ENCODE measurements around the gene HECW1.
A peak's percentile ranks its signal among the peaks of the same experiment; 100 is the strongest.
"Not testable (repeated sequence)": the region's sequence is repeated elsewhere in the genome, so short reads cannot be mapped to it uniquely, and the experiment has no call there.

Gene HECW1

DNA sequence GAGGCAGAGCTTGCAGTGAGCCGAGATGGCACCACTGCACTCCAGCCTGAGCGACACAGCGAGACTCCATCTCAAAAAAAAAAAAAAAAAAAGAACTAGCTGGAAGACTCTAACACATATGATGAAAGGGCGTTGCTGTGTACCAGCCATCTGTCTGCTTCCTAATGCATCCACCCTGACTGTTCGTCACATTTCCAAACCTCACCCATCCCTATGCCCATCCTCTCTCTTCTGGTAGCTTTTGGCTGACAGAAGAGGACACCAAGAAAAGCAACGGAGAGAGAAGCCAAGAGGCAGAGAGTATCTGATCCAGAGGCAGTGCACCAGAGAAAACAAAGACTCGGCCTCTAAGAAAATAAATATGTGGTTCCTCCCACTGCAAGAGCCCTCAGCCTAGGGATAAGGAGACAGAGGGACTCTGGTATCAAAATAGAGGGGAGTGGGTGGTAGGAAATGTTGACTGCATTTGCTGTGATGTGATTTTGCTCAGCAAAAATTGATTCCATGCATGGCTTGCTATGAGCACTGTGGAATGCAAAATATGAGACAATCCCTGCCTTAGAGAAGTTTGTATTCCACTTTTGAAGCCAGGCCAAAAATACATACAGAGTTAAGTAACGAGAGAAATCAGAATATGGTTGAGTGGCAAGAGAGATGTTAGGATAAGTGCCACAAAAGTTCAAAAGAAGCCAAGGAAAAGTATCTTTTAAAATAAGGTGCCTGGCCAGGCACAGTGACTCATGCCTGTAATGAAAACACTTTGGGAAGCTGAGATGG, 369.6 kb downstream of the HECW1 start:
- DNase-seq = no peak

DNA sequence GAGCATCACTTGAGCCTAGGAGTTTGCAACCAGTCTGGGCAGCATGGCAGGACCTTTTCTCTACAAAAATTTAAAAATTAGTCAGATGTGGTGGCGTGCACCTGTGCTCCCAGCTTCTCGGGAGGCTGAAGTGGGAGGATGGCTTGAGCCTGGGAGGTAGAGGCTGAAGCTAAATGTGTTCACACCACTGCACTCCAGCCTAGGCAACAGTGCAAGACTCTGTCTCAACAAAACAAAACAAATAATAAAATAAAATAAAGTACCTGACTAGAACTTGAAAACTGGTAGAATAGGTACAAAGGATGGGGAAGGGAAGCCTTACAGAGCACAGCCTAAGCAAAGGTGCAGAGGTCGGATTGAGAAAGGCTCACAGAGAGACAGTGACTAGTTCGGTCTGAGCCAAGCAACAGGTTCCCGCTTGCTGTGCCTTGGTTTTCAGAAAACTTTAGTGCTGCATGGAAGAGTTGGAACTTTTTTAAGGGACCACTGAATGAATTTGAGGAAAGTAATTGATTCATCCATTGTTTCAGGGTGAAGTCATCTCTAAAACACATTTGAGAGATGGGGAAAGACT, 370.3 kb downstream of the HECW1 start:
- no peak for DNase-seq

GRCh38 chr7:43484678-43485395, 372.4 kb downstream of the HECW1 start:
- no peak for DNase-seq

DNA sequence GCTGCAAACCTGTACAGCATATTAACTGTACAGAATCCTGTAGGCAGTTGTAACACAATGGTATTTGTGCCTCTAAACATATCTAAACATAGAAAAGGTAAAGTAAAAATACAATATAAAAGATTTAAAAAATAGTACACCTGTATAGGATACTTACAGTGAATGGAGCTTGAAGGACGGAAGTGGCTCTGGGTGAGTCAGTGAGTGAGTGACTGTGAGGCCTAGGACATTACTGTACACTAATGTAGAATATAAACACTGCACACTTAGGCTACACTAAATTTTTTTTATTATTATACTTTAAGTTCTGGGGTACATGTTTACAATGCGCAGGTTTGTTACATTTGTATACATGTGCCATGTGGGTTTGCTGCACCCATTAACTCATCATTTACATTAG, 373.1 kb downstream of the HECW1 start:
- DNase-seq = no peak

DNA sequence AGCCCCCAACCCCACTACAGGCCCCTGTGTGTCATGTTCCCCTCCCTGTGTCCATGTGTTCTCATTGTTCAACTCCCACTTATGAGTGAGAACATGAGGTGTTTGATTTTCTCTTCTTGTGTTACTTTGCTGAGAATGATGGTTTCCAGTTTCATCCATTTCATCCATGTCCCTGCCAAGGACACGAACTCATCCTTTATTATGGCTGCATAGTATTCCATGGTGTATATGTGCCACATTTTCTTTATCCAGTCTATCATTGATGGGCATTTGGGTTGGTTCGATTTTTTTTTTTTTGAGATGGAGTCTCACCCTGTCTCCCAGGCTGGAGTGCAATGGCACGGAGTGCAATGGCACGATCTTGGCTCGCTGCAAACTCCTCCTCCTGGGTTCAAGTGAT, 373.6 kb downstream of the HECW1 start:
- not testable (repeated sequence) for DNase-seq

DNA sequence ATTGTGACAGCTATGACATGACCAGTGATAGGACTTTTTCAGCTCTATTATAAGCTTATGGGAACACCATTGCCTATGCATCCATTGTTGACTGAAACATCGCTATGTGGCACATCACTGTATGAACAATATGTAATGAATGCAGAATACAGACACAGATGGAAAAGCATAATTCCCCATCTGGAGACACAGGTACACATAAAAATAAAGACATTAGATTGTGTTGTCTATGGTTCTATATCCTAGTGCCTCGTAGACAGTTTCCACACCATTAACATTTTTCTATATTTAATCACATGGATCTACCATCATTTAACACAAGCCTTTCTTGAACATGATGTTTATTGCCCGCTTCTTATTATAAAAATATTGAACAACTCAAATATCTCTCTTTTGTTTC, 374.2 kb downstream of the HECW1 start:
- no peak for DNase-seq

DNA sequence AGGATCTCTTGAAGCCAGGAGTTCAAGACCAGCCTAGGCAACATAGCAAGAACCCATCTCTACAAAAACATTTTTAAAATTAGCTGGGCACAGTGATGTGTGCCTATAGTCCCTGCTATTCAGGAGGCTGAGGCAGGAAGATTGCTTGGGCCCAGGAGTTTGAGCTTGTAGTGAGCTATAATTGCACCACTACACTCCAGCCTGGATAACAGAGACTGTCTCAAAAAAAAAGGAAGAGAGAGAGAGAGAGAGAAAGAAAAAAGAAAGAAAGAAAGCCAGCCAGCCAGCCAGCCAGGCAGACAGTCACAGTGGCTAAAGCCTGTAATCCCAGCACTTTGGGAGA, 375.3 kb downstream of the HECW1 start:
- no peak for DNase-seq

DNA sequence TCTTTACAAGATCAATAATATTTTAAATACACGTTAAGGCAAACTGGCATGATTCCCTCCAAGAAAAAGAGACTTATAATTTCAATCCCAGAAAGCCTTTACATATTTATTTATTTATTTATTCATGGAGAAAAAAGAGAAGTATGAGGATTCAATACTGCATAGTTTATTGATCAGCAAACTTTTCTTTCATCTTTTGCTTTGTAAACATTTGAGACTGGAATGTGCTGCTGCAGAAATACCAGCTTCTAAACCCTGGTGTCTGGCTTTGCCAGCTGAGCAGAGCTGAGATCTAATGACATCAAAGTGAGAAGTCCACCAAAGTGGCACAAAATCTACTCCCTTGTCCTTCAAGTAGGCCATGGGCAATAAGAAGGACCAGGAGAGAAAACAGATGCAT, 376.8 kb downstream of the HECW1 start:
- no peak for DNase-seq

DNA sequence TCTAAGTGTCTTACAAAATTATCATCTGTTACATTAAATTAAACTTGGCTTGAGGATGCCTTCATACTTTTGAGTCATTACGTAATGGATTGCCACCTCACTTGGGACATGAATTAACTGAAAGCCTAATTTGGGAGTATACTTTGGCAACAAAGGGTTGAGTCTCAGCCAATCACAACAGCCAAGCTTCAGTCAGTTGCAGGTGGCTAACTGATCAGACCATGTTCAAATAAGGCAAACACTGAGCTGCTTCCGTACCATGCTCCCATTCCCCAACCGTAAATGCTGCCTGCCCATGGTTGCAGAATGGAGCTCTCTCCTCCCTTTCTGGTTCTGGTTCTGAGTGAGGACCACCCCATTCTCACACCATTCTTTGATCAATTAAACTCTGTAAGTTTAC, 377.6 kb downstream of the HECW1 start:
- DNase-seq = no peak

DNA sequence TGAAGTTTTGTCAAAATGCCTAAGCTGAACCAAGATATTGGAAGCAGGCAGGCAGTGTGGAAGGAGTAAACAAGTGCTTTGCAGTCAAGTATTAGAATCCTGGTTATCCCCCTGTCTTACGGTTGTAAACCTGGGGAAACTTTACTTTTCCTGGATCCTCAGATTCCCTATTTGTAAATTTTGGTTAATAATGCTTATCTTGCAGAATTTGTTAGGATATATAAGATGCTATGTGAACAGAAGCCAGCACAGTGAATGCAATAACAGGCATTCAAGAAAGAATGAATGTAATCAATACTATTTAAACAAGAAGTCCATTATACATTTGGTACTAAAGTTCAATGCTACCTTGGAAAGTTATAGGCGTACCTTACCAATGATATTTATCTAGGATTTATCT, 378.7 kb downstream of the HECW1 start:
- DNase-seq = no peak

DNA sequence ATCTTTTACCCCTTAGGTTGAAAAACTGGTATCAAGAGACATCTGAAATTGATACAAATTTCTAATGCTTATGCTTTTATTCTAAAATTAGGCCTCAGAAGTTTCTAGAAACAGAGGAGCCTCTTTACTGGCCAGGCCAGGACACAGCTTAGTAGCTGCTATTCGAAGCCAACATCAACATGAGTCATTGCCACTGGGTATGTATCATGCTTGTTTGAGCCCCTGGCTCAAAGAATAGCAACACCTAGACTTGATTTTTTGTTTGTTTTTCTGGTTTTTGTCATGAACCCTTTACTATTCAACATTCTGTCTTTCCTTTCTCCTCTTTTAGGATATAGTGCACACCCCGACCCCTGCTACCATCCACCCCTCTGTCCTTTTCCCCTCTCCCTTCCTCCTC, 379.5 kb downstream of the HECW1 start:
- DNase-seq = no peak

DNA sequence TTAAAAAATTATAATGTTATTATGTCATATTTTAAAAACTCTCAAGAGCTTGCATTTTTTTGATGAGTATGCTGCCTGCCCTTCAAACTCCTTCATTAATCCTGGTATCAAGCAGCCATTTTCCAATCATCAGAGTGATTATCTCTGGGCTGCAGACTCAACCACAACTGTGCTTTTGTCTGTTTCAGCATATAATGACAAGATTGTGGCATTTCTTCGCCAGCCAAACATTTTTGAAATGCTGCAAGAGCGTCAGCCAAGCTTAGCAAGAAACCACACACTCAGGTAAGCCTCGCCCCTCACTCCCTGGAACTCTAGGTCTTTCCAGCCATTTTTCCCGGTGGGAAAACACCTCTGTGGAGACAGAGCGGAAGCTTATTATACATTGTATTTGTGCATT, 380.4 kb downstream of the HECW1 start:
- no peak for DNase-seq

DNA sequence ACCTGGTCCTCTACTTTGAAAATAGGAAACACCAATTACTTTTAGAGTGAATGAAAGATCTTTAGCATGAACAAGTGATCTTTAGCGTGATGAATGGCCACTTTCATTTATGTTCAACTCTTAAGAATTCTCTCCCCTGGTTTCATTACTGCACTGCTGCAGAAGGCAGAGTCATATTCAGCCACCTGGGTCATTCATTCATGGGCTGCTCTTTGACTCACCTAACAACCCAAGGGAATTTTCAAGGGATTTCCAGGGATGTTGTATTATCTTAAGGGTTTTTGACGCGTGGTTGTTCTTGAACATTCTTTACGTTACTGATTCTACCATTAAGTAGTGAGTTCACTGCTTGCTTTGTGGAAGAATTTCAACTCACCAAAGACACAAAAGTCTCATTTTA, 383.1 kb downstream of the HECW1 start:
- no peak for DNase-seq

- DNase-seq = no peak
These were observed 384.1 kb downstream of the HECW1 start for GRCh38 chr7:43496596-43496995.

DNA sequence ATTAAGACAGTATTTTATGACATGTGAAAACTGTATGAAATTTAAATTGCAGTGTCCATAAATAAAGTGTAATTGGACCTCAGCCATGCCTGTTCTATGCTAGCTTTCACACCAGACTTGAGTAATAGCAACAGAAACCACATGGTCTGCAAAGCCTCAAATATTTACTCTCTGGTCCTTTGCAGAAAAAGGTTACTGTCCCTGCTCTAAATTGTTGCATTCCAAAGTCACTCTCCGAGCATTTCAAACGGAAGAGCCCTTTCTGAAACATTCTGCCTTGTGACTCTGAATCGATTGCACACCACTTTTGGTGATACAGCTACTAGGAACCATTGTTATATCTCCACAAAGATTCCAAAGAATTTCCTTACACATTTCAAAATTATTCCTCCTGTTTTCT, 389.4 kb downstream of the HECW1 start:
- no peak for DNase-seq

- DNase-seq = no peak
These were observed 390.5 kb downstream of the HECW1 start for GRCh38 chr7:43502941-43503340.

GRCh38 chr7:43505412-43505811, 393.0 kb downstream of the HECW1 start:
- no peak for DNase-seq

DNA sequence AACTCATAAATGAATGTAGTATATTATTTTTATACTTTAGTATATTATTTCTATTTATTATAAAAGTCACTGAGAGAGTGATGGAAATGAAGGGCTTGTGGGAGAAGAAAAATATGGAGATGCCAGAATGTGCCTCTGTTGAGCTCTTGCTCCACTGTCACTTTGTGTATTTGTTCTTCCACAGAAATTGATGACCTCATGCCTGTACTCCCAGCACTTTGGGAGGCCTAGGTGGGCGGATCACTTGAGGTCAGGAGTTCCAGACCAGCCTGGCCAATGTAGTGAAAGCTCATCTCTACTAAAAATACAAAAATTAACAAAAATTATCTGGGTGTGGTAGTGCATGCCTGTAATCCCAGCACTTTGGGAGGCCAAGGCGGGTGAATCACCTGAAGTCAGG, 394.0 kb downstream of the HECW1 start:
- DNase-seq = no peak

DNA sequence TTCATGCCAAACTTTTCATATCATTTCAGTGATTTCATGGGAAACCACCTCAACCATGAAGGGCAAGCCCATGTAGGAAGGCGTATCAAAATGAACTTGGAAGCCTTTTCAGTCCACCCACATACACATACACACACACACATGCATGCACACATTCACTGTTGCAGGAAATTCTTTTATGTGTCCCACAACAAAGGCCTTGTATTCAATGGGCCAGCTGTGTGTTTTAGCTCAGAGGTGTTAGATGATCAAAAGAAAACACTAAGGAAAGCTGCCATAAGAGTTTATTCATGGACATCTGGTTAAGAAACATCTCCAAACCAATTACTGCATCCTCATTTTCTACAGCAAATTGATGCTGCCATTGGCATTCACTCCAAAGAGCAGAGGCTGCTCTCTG, 396.0 kb downstream of the HECW1 start:
- DNase-seq = no peak

DNA sequence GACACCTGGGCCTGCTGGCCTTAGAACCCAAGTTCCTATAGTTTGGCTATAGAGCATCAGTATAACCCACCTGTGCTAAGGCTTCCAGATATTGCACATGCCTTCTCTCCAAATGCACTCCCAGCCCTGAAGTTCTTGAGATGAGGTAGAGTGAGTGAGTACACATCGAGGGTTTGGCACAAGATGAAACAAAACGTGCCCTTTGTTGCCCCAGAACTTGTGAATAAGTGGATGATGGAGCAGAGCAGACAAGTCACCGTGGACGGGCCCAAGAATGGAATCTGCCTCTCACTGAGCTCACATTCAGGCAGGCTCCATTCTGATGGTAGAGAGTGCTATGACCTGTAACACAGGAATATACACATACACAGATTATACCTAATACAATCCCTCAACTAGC, 397.5 kb downstream of the HECW1 start:
- no peak for DNase-seq

DNA sequence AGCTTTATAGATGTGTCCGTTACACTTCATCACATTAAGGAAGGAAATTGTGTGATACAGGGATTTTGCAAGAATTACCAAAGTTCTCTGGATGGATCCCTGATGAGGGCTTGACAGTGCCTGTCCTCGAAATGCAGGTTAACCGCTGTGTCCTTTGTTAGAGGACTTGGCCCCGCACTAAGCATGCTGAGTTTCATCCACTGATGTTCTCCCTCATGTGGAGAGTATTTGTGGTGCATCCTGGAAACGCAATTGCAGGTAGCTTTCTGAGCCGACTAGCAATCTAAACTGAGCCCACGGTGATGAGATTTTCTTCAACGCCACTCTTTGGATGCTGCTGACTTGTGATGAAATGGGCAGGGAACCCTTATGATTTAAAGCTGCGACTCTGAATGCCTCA, 398.6 kb downstream of the HECW1 start:
- DNase-seq = no peak

GRCh38 chr7:43511769-43512515, 399.5 kb downstream of the HECW1 start:
- DNase-seq = no peak

DNA sequence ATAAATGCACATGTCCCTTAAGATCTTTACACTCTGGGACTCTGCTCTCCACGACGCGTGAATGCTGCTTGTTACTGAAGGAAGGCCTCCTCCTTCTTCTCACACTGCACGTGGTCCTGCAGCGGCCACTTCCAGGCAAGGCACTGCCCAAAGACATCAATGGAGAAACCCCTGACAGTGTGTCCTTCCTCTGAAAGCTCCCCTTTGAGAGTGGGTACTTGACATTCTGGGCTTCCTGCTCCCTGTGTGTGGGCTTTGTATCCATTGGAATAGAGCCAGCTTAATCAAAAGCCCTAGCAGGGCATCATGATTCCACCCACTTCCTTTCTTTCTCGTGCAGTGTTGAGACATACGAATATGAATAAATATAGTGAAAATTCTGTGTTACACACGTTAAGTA, 400.8 kb downstream of the HECW1 start:
- peak; percentile 27 for DNase-seq

Measured in NCI-H774 (cell line).